Neural crest cell (in vitro differentiated cells): ENCODE measurements around the gene DMRTC2. TPM values are rescaled to one million over a fixed set of nuclear protein-coding genes. Genes with fewer than 3 reads are reported as not detected.
A peak's percentile ranks its signal among the peaks of the same experiment; 100 is the strongest.

ENCODE experiments used
- DNase-seq: peaks from one replicate; pipeline ENCODE4 v3.0.0; 2021; ENCODE audit warnings: low read depth, mixed read lengths, low spot score
- H3K27ac Mint-ChIP-seq: one replicate; pipeline ENCODE4 v1.8.0; 2021; ENCODE audit warnings: mild to moderate bottlenecking, mixed read lengths; ENCODE audit not compliant: unreplicated experiment
- H3K27me3 Mint-ChIP-seq: 2 replicates; pipeline ENCODE4 v1.8.0; 2021; ENCODE audit warnings: low read depth, mild to moderate bottlenecking, mixed read lengths
- H3K36me3 Mint-ChIP-seq: 2 replicates; pipeline ENCODE4 v1.8.0; 2021; ENCODE audit warnings: low read depth, mild to moderate bottlenecking, mixed read lengths
- H3K4me1 Mint-ChIP-seq: 2 replicates; pipeline ENCODE4 v1.8.0; 2021; ENCODE audit warnings: mixed read lengths
- H3K4me3 Mint-ChIP-seq: one replicate; pipeline ENCODE4 v1.8.0; 2021; ENCODE audit warnings: mild to moderate bottlenecking, mixed read lengths
- H3K9me3 Mint-ChIP-seq: 2 replicates; pipeline ENCODE4 v1.8.0; 2021; ENCODE audit warnings: mixed read lengths
- total RNA-seq: library from RNA; stranded (reverse); gene quantifications from 2 replicates; pipeline ENCODE4 v1.2.1, GENCODE V29; 2021
- TF ChIP-seq, protein P1 (sequence below): fragments of 200-600 bp; sonication (generic); conservative IDR thresholded peaks from 2 replicates; pipeline ENCODE4 v1.5.0; 2021; ENCODE audit warnings: antibody characterized with exemption, mild to moderate bottlenecking

DMRTC2 gene
- total RNA-seq, 1 donor from 2014 or later: not detected

DNA sequence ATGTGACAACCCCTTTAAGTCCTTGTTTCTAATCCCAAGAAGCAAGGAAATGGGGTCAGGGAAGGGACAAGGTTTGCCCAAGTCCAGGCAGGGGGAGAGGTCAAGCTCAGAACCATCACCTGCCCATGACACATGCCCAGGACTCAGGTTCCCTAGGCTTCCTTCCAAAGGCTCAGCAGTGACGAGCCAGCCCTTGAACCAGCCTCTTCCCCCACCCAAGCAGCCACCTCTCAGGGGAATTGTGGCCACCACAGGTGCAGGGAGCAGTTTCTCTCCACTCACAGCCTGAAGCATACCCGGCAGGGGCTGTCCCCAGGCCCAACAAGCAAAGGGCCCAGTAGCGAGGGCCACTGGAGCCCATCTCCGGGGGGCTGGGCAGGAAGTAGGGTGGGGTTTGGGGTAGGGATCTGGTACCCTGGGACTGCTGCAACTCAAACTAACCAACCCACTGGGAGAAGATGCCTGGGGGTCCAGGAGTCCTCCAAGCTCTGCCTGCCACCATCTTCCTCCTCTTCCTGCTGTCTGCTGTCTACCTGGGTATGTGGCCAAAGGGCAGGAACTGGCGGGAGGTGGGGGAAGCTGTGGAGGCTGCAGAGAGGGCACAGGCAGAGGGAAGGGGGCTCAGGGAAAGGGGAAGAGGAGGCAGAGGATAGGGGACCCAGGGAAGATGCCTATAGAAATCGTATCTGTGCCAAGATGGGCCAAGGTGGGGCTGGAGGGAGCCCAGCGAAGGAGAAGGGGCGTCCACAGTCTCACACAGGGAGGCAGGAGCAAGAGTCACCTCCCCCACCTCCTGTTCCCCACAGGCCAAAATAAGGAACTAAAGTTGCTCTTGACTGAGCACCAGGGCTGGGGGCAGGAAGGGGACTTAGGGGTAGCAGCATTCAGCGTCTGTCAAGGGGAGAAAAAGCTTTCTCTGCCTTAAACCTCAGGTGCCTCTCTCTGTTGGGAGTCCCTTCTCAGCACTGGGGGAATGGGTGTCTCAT is 32.3 kb downstream of the DMRTC2 start, which contains the start of gene CD79A:
TSS of gene CD79A (plus strand) at position 433 of the 986 bp plus-strand sequence. CDS start at position 459, 26 bp downstream.
- H3K27me3 Mint-ChIP-seq: peaks cover 27% of the 10 kb centered on the region

DNA sequence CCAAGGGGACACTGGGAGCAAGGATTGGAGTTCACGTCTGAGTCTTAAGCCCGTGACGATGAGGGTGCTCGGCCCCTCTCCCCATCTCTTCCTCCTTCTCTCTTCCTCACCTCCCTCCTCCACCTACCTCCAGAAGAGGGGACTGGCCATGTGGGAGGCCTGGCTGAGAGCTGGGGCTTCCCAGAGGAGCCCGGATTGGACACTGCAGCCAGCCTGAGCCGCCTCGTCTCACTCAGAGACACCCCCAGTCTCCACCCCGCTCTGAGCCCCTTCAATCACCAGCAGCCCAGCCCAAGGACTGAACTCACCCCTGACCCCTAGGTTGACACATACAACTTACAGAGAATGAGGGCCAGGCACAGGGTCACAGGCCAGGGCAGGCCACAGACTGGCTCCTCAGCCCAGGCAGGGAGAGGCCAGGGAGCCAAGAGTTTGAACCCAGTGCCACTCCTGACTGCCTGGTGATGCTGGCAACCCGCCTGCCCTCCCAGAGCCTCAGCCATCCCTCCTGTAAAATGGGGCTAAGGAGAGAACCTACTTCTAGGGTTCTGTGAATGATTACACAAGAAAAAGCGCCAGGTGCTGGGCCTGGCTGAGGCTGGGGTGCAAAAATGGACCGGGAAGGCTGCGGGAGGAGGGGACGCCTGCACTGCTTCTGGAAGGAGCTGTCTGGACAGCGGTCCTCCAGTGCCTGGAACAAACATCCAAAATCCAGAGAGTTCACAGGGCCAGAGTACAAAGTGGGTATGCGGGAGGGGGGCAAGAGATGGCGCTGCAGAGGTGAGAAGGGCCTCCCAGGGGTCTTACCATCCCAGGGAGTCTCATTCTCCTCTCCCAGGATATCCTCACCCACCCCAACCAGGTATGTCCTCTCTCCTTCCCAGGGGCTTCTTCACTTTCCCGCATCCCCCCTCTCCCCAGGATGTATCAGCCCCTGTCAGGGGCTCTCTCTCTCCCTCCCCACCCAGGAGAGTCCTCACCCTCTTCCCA is 33.4 kb downstream of the DMRTC2 start:
- Mint-ChIP-seq H3K4me3 (peak overlapping the region; percentile 44), H3K27me3 (peaks cover 32% of the 10 kb centered on the region), H3K27ac (no peak overlapping the region), H3K4me1 (peaks cover 10% of the 10 kb centered on the region), H3K36me3 (no peaks in the 10 kb centered on the region), H3K9me3 (no peaks in the 10 kb centered on the region)
- DNase-seq: no peak
- TF ChIP-seq, protein P1, sequence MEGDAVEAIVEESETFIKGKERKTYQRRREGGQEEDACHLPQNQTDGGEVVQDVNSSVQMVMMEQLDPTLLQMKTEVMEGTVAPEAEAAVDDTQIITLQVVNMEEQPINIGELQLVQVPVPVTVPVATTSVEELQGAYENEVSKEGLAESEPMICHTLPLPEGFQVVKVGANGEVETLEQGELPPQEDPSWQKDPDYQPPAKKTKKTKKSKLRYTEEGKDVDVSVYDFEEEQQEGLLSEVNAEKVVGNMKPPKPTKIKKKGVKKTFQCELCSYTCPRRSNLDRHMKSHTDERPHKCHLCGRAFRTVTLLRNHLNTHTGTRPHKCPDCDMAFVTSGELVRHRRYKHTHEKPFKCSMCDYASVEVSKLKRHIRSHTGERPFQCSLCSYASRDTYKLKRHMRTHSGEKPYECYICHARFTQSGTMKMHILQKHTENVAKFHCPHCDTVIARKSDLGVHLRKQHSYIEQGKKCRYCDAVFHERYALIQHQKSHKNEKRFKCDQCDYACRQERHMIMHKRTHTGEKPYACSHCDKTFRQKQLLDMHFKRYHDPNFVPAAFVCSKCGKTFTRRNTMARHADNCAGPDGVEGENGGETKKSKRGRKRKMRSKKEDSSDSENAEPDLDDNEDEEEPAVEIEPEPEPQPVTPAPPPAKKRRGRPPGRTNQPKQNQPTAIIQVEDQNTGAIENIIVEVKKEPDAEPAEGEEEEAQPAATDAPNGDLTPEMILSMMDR: no peak

More for the DNA sequence above, 32.3 kb downstream of the DMRTC2 start, which contains the start of gene CD79A:
- TF ChIP-seq, protein P1: no peak
- Mint-ChIP-seq H3K27ac (no peak within 1 kb of the TSS), H3K9me3 (no peaks in the 10 kb centered on the region), H3K4me3 (peak within 1 kb of the TSS; percentile 44), H3K4me1 (peaks cover 5% of the 10 kb centered on the region), H3K36me3 (no peaks in the 10 kb centered on the region)
- no peak for DNase-seq

DNA sequence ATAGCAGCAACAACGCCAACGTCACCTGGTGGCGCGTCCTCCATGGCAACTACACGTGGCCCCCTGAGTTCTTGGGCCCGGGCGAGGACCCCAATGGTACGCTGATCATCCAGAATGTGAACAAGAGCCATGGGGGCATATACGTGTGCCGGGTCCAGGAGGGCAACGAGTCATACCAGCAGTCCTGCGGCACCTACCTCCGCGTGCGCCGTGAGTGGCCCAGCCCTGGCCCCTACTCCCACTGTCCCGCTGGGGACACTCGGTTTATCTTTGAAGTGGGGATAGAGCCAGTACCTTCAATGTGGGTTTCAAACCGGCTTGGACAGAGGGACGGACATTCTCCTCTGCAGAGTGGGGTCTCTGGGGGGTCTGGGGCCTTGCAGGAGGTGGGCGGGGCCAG is 34.2 kb downstream of the DMRTC2 start:
- no peak for DNase-seq
- Mint-ChIP-seq H3K27ac (no peak overlapping the region), H3K27me3 (peaks cover 37% of the 10 kb centered on the region), H3K4me3 (no peak overlapping the region), H3K9me3 (no peaks in the 10 kb centered on the region), H3K36me3 (no peaks in the 10 kb centered on the region), H3K4me1 (peaks cover 15% of the 10 kb centered on the region)
- TF ChIP-seq, protein P1: no peak

DNA sequence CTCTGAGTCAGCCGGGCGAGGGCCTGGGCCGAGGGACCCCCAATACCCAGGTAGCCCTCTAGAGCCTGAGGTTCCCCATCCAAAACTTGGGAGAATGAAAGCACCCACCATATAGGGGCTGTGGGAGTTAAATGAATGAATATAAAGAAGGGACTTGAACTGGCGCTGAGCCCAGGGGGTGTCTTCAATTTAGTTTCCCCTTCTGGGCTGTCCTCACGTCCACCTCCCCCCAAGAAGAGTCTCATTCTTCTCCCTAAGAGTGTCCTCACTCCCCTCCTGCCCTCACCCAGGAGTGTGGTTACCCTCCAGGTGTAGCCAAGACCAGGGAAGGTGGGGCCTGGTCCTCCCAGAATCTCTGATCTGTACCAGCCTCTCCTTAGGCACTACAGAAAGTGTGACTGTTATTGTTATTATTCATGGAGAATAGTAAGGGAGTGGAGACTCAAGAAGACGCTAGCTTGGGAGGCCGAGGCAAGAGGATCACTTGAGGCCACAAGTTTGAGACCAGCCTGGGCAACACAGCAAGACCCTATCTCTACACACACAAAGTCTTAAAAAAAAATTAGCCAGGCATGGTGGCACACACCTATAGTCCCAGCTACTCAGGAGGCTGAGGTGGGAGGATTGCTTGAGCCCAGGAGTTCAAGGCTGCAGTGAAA is 35.0 kb downstream of the DMRTC2 start:
- DNase-seq: no peak
- Mint-ChIP-seq H3K27me3 (peaks cover 37% of the 10 kb centered on the region), H3K4me3 (peak overlapping the region; percentile 76)

More for the DNA sequence above, 35.0 kb downstream of the DMRTC2 start:
- H3K4me1 Mint-ChIP-seq: peaks cover 18% of the 10 kb centered on the region
- no peaks in the 10 kb centered on the region for H3K36me3 Mint-ChIP-seq
- TF ChIP-seq, protein P1: no peak
- H3K27ac Mint-ChIP-seq: no peak overlapping the region
- H3K9me3 Mint-ChIP-seq: no peaks in the 10 kb centered on the region
